HepG2 (cell line): ENCODE results near the gene USP35. TPM values are rescaled to one million over a fixed set of nuclear protein-coding genes. Genes with fewer than 3 reads are reported as not detected.

Source experiments
- ATAC-seq: fragments of 200-7000 bp; cut with Tn5 transposase; 3 replicates; pipeline ENCODE4 v1.9.1; 2020; ENCODE audit warnings: mild to moderate bottlenecking, moderate library complexity
- BruUV-seq: library from RNA; stranded (reverse); fragments of 400-500 nt; replicated peaks from 2 replicates; lab custom pipeline; 2021; lab: Mats Ljungman, UMichigan
- CTCF ChIA-PET: fragments of 300-600 bp; formaldehyde crosslinking; extraction: SDS; loops from one replicate; lab custom pipeline; 2021; ENCODE audit warnings: low total read pairs, inconsistent platforms, low intra/inter-chr PET ratio; lab: Yijun Ruan, JAX
- POLR2A ChIA-PET: fragments of 350-600 bp; sonication (Branson Sonifier 250); formaldehyde crosslinking; loops from one replicate; lab custom pipeline; 2020; ENCODE audit warnings: antibody characterized with exemption, inconsistent platforms; lab: Yijun Ruan, JAX
- DNase-seq: peaks from one replicate; pipeline ENCODE4 v3.0.0-alpha.2; 2015; ENCODE audit warnings: low spot score
- FAIRE-seq: peaks from 3 replicates; lab custom pipeline; 2011; peaks lifted over from hg19 to GRCh38; lab: Jason Lieb, UNC
- H2AFZ ChIP-seq: one replicate; pipeline ENCODE4 v1.6.1; 2011; ENCODE audit warnings: low read length, inconsistent platforms
- H3K27ac ChIP-seq: fragments of 300-600 bp; 3 replicates; pipeline ENCODE4 v1.8.0; 2011; ENCODE audit warnings: mixed run types, mild to moderate bottlenecking, mixed read lengths, low read length, inconsistent platforms; ENCODE audit not compliant: insufficient read depth; ENCODE audit errors: extremely low read length
- H3K27me3 ChIP-seq, 2 experiments: fragments of 200-600 bp in 1 of 2; 2 replicates in 1 of 2; 3 replicates in 1 of 2; pipeline versions ENCODE4 v1.6.0 to v1.8.0; 2011; ENCODE audit warnings: low read length in 2 of 2, mild to moderate bottlenecking in 2 of 2, moderate library complexity in 2 of 2, inconsistent platforms in 1 of 2; ENCODE audit not compliant: insufficient read depth in 2 of 2, control insufficient read depth in 1 of 2
- H3K36me3 ChIP-seq, 2 experiments: fragments of 200-600 bp in 1 of 2; replicated peaks in 1 of 2; 2 replicates in 1 of 2; 3 replicates in 1 of 2; pipeline versions ENCODE4 v1.5.1 to v1.8.0; 2011; ENCODE audit warnings: low read length in 2 of 2, inconsistent platforms in 1 of 2; ENCODE audit not compliant: insufficient read depth in 2 of 2, control insufficient read depth in 1 of 2
- H3K4me1 ChIP-seq: 2 replicates; pipeline ENCODE4 v1.5.1; 2012; ENCODE audit warnings: low read length, inconsistent platforms; ENCODE audit not compliant: insufficient read depth
- H3K4me2 ChIP-seq: 2 replicates; pipeline ENCODE4 v1.6.0; 2011; ENCODE audit warnings: low read depth, low read length, inconsistent platforms
- H3K4me3 ChIP-seq, 3 experiments: fragments of 200-600 bp in 1 of 3; sonication (generic), shearing (Covaris generic) in 1 of 3; replicated peaks in 1 of 3; 2 replicates each; pipeline ENCODE4 v1.5.1; 2011 to 2016; ENCODE audit warnings: low read length in 3 of 3, inconsistent platforms in 2 of 3, low read depth in 2 of 3, mild to moderate bottlenecking in 2 of 3, control low read depth in 1 of 3, mixed read lengths in 1 of 3; ENCODE audit not compliant: insufficient read depth in 1 of 3
- H3K79me2 ChIP-seq: one replicate; pipeline ENCODE4 v1.6.1; 2011; ENCODE audit warnings: low read length, inconsistent platforms; ENCODE audit not compliant: insufficient read depth
- H3K9ac ChIP-seq: 2 replicates; pipeline ENCODE4 v1.6.0; 2011; ENCODE audit warnings: mild to moderate bottlenecking, low read depth, low read length, inconsistent platforms; ENCODE audit not compliant: insufficient read depth
- H3K9me3 ChIP-seq: 2 replicates; pipeline ENCODE4 v1.5.1; 2012; ENCODE audit warnings: mild to moderate bottlenecking, low read length
- H4K20me1 ChIP-seq: 2 replicates; pipeline ENCODE4 v1.6.0; 2011; ENCODE audit warnings: inconsistent platforms, mild to moderate bottlenecking, low read length, moderate library complexity; ENCODE audit not compliant: insufficient read depth
- HMG20B ChIP-seq: conservative IDR thresholded peaks from 2 replicates; pipeline ENCODE4 v1.6.1; 2016; ENCODE audit warnings: missing genetic modification reagents, missing compliant biosample characterization
- JUN ChIP-seq: sonication (generic); formaldehyde crosslinking; IDR thresholded peaks from 2 replicates; pipeline ENCODE4 v1.4.0; 2020; ENCODE audit warnings: mild to moderate bottlenecking, missing genetic modification reagents
- KMT2A ChIP-seq: sonication (generic); formaldehyde crosslinking; IDR thresholded peaks from 2 replicates; pipeline ENCODE4 v1.4.0; 2020; ENCODE audit warnings: missing genetic modification reagents
- MTERF4 ChIP-seq: sonication (generic); formaldehyde crosslinking; IDR thresholded peaks from 2 replicates; pipeline ENCODE4 v1.8.0; 2023; ENCODE audit warnings: mild to moderate bottlenecking, missing genetic modification reagents
- NR2C2 ChIP-seq: sonication (generic); formaldehyde crosslinking; IDR thresholded peaks from 2 replicates; pipeline ENCODE4 v1.4.0; 2020; ENCODE audit warnings: missing genetic modification reagents, mild to moderate bottlenecking, moderate library complexity, borderline replicate concordance
- PRMT3 ChIP-seq: sonication (generic); formaldehyde crosslinking; IDR thresholded peaks from 2 replicates; pipeline ENCODE4 v1.8.1; 2022; ENCODE audit warnings: low read depth, mild to moderate bottlenecking, moderate library complexity, missing genetic modification reagents, borderline replicate concordance
- RAD51 ChIP-seq: fragments of 450-650 bp; IDR thresholded peaks from 2 replicates; pipeline ENCODE4 v1.6.1; 2016; ENCODE audit warnings: borderline replicate concordance
- REXO4 ChIP-seq: sonication (generic); formaldehyde crosslinking; IDR thresholded peaks from 2 replicates; pipeline ENCODE4 v1.8.0; 2022; ENCODE audit warnings: missing genetic modification reagents, mild to moderate bottlenecking, borderline replicate concordance
- TIGD3 ChIP-seq: sonication (generic); formaldehyde crosslinking; IDR thresholded peaks from 2 replicates; pipeline ENCODE4 v1.5.1; 2020; ENCODE audit warnings: mild to moderate bottlenecking, missing genetic modification reagents, borderline replicate concordance
- ZFX ChIP-seq: sonication (generic); formaldehyde crosslinking; IDR thresholded peaks from 2 replicates; pipeline ENCODE4 v1.4.0; 2020; ENCODE audit warnings: mild to moderate bottlenecking, low read depth, missing genetic modification reagents, moderate library complexity
- ZIK1 ChIP-seq: sonication (generic); formaldehyde crosslinking; IDR thresholded peaks from 2 replicates; pipeline ENCODE4 v1.5.0; 2020; ENCODE audit warnings: mild to moderate bottlenecking, low read depth, missing genetic modification reagents, borderline replicate concordance
- ZNF562 ChIP-seq: sonication (generic); formaldehyde crosslinking; IDR thresholded peaks from 2 replicates; pipeline ENCODE4 v1.8.0; 2022; ENCODE audit warnings: missing genetic modification reagents, borderline replicate concordance
- ZSCAN20 ChIP-seq: sonication (generic); formaldehyde crosslinking; IDR thresholded peaks from 2 replicates; pipeline ENCODE4 v1.4.0; 2020; ENCODE audit warnings: missing genetic modification reagents, mild to moderate bottlenecking, borderline replicate concordance
- WGBS: methylation state at CpG from one replicate; pipeline ENCODE4 v1.1.6; 2017; ENCODE audit warnings: low lambda C conversion rate; 5-methylcytosine and 5-hydroxymethylcytosine counted together
- in situ Hi-C: cut with HindIII; loops from 2 replicates; pipeline ENCODE4 v1.10.0; 2017; ENCODE audit warnings: low pct_unique_long_range_greater_than_20kb; ENCODE audit not compliant: extremely low pct_ligation_motif_present
- intact Hi-C: fragments of 100-400 bp; cut with micrococcal nuclease; formaldehyde crosslinking; loops from one replicate; pipeline ENCODE4 v1.10.0; 2022; ENCODE audit not compliant: unreplicated experiment
- polyA plus RNA-seq, 8 experiments: library from polyadenylated mRNA; depleted of rRNA in 3 of 8; stranded (reverse) in 7 of 8; unstranded in 1 of 8; fragments of >200 nt; fragmentation: Illumina TruSeq in 4 of 8; extraction: Trizol in 4 of 8; gene quantifications; 2 replicates each; pipeline versions ENCODE4 v1.2.1 to v1.2.3, GENCODE V29; 2011 to 2016; ENCODE audit warnings: low read depth in 4 of 8, missing spikeins in 1 of 8, mixed read lengths in 1 of 8; ENCODE audit not compliant: insufficient read depth in 1 of 8
- total RNA-seq, 5 experiments: library from RNA; depleted of rRNA; stranded (reverse); fragments of >200 nt; fragmentation: Illumina TruSeq; extraction: Trizol; gene quantifications; 2 replicates each; pipeline ENCODE4 v1.2.3, GENCODE V29; 2016; ENCODE audit warnings: low read depth in 1 of 5

The USP35 gene
- total and polyA plus RNA-seq, 2 of the 13 experiments (the other 11 are each of a cell fraction or from before 2014, with no cell fraction given) = 4.6 to 7.7 TPM

GRCh38 chr11:78248903-78249302 is 60.2 kb downstream of the USP35 start (continued):
- TF ChIP-seq JUN (CRISPR knock-in tag) (no peak), HMG20B (CRISPR knock-in tag) (no peak), ZFX (CRISPR knock-in tag) (no peak), REXO4 (CRISPR knock-in tag) (no peak)

- Histone ChIP-seq H3K4me2 (no peak overlapping the region), H3K27me3 (no peaks in the 10 kb centered on the region), H3K79me2 (no peaks in the 10 kb centered on the region), H3K36me3 (peaks cover 2 to 8% of the 10 kb centered on the region in 2 experiments; a peak in 4 of 5 replicates), H3K9me3 (no peaks in the 10 kb centered on the region), H3K9ac (no peak overlapping the region), H3K4me1 (peaks cover 15% of the 10 kb centered on the region), H4K20me1 (no peaks in the 10 kb centered on the region), H3K4me3 (no peak overlapping the region), H3K27ac (no peak overlapping the region), H2AFZ (no peak overlapping the region)
- no peak for ATAC-seq
- intact Hi-C loops (no loop called here), in situ Hi-C loops (no loop called here)
- FAIRE-seq = no peak
- 97% methylated on average over 8 of the region's 8 CpGs for WGBS
- CTCF ChIA-PET = no interaction called here
- POLR2A ChIA-PET = no interaction called here
- TF ChIP-seq RAD51 (no peak), KMT2A (CRISPR knock-in tag) (no peak), ZNF562 (no peak), PRMT3 (CRISPR knock-in tag) (no peak), MTERF4 (CRISPR knock-in tag) (no peak), TIGD3 (no peak), ZSCAN20 (no peak), ZIK1 (CRISPR knock-in tag) (no peak), NR2C2 (CRISPR knock-in tag) (no peak)
- DNase-seq = no peak
- no TSS peak for BruUV-seq
Measured at GRCh38 chr11:78250099-78250498, 61.4 kb downstream of the USP35 start.
